Mammary epithelial cell (primary cell): Measurements from ENCODE around the gene ALG6.

Experiments used
- EZH2 ChIP-seq: IDR thresholded peaks from 2 replicates; pipeline ENCODE4 v1.6.1; 2012; ENCODE audit warnings: low read length, inconsistent platforms, borderline replicate concordance
- TF ChIP-seq, protein P1 (sequence below), 2 donors: IDR thresholded peaks in 1 of 2; conservative IDR thresholded peaks in 1 of 2; 2 replicates each; pipeline ENCODE4 v1.5.1; 2011 to 2012; ENCODE audit warnings: inconsistent platforms in 2 of 2, low read length in 2 of 2, mild to moderate bottlenecking in 2 of 2, control low read depth in 1 of 2, low read depth in 1 of 2; ENCODE audit not compliant: insufficient read depth in 1 of 2; ENCODE audit errors: extremely low read depth in 1 of 2

GRCh38 chr1:63321066-63321784, 46.2 kb upstream of the ALG6 start:
- TF ChIP-seq, protein P1, sequence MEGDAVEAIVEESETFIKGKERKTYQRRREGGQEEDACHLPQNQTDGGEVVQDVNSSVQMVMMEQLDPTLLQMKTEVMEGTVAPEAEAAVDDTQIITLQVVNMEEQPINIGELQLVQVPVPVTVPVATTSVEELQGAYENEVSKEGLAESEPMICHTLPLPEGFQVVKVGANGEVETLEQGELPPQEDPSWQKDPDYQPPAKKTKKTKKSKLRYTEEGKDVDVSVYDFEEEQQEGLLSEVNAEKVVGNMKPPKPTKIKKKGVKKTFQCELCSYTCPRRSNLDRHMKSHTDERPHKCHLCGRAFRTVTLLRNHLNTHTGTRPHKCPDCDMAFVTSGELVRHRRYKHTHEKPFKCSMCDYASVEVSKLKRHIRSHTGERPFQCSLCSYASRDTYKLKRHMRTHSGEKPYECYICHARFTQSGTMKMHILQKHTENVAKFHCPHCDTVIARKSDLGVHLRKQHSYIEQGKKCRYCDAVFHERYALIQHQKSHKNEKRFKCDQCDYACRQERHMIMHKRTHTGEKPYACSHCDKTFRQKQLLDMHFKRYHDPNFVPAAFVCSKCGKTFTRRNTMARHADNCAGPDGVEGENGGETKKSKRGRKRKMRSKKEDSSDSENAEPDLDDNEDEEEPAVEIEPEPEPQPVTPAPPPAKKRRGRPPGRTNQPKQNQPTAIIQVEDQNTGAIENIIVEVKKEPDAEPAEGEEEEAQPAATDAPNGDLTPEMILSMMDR (conservative IDR thresholded peaks at IDR 0.05 in 1 of 2, IDR thresholded peaks at IDR 0.05 in 1 of 2; ENCODE audit: extremely low read depth in 1 of 2, insufficient read depth in 1 of 2, low read depth in 1 of 2, low read length in 2 of 2) = no peak
- no peak for TF ChIP-seq EZH2
